GM10847 (cell line): ENCODE results near the gene ARVCF.

Experiments used
- POLR2A ChIP-seq: IDR thresholded peaks from 2 replicates; pipeline ENCODE4 v1.6.1; 2011; ENCODE audit not compliant: insufficient read length; ENCODE audit errors: extremely low read depth

Gene ARVCF

DNA sequence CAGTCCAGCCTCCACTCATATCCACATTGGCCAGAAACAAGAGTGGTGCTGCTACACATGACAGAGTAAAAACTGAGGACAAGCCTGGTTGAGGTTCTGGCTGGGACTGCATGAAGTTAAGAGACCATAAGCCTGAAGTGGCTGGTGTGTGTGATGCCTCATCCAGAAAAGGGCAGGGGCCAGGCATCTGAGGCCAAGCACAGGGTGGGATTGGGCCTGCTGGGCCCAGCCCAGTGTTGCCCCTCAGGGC is 25.3 kb downstream of the ARVCF start:
- no peak for TF ChIP-seq POLR2A

DNA sequence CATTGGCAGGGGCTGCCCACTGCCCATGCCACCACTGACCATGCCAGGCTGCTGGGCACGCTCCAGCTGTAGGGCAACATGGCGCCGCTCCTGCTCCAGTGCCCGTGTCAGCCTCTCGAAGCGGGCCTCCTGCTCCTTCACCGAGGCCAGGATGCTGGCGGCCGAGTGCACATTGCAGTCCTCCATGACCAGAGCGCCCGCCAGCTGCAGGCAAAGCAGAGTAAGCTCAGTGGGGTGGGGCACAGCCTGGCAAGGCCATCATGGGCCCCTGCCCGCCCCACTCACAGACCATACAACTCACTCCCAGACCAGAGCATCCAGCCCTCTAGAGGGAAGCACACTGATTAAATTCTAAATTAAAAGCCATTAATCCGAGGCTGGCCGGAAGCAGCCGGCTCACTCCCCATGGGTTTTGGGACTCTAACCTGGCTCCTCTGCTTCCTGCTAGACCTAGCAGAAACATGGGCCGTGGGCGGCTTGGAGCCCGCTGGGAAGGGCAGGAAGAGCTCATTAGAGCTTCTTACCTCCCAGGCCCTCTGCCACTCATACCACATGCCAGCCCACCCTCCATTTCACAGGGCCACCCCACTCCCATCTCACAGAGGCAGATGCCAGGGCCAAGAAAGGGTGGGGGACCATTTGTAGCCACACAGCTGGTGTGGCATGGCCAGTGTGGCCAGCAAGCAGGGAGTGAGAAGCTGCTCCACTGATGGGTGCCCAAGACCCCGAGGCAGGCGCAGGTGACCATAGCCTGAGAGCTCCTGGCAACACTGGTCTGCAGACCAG is 25.8 kb downstream of the ARVCF start:
- TF ChIP-seq POLR2A = no peak

GRCh38 chr22:19990188-19990587 is 26.4 kb downstream of the ARVCF start:
- TF ChIP-seq POLR2A = no peak

DNA sequence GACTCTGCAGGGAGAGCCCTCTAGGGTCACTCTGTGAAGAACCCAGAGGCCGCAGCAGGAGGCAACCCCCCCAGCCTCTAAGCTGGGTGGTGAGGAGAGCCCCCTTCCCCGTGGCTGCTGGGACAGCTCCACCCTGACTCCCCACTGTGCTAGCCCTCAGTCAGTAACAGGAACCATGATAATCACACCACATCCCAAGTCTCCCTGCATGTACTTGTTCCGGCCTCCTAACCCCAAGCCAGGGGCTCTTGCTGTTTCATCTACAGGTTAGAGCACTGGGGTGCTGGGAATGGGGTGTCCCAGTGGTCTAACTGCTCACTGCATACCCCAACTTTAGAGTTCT is 26.9 kb downstream of the ARVCF start:
- TF ChIP-seq POLR2A = no peak

DNA sequence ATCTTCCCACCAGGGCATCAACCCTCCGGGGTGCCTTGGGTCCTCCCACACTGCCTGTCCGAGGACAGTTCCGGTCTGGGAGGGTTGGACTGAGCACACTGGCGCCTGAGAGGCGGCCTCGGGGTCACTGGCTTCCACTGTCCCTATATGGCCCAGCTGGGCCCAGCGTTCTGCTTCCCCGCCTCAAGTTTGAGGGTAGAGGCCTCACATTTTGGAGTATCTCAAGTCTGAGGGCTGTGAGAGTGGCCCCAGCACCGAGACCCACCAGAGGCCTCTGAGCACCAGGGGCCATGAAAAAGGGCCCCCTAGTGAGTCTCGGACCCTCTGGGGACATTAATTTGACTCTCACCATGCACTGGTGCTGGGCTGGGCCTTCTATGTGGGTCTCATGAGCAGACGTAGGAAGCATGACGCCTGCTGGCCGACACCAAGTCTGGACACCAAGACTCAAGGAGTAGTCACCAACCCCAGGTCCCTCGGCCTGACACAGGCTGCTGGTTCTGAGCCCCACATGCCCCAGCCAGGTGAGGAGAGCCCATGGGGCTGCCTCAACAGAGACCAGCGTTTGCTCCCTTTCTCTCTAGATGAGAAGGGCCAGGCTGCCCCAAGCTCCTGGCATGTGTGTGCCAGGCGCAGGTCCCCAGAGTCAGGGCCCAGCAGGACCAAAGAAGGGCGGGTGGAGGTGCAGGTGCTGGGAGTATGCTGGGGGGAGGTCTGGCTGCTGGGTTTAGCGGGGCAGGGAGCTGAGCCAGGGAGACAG is 27.5 kb downstream of the ARVCF start:
- no peak for TF ChIP-seq POLR2A

DNA sequence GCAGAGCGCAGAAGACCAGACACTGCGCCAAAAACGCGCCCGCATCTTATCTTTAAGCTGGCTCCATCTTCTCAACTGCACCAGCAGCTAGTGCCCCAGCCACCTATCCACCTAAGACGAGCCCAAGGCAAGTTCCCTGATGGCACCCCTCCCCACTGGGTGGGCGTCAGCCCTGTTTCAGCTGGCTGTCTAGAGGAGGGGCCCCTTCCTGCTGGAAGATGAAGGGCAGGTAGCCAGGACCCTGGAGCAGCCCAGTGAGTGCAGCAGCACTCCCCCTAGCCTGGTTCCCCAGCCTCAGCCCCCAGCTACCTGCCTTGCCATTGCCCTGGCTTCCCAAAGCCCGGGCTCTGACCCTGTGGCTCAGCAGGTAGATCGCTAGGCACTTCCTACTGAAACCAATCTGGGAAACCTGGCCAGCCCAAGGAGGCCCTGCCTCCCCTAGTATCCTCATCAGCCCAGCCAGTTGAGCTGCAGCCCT is 28.3 kb downstream of the ARVCF start:
- TF ChIP-seq POLR2A = no peak

GRCh38 chr22:19987394-19988306 is 29.0 kb downstream of the ARVCF start:
- TF ChIP-seq POLR2A = no peak

DNA sequence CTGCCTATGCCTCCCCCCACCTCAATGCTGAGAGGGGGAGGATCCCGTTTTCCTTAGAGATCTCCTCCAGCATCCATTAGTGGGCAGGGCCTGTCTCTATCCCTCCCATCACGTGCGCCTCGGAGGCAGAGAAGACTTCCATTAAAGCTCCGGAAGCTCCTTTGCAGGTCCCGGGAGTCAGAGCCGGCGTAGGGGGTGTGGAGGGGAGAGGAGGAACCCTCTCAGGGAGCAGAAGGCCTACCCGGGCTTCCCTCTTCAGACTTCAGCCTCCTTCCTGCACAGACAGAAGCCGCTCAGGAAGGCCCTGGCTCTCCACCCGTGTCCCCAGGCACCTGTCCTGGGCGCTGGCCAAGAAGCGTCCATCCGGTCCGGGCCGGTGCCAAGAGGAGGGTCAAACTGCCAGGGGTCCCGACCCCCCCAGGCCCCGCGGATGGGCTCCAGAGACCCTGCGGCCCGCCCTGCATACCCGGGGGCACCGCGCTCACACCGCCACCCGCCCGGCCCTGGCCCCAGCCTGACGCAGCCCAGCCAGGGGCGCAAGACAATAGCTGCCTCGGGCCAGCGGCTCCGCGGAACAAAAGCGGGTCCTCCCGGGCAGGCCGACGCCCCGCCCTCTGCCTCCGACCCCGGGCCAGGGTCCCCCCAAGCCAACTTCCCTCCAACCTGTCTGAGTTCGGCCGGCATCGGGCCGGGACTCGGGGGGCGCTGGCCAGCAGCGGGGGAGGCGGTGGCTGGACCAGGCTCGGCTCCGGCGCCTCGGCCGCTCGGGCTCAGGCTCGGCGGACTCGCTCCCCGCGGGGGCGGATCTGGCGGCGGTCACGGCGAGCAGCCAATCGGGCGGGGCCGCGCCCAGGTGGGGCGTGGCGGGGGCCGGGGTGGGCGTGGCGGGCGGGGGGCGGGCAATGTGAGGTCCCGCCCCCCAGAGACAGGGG is 29.9 kb downstream of the ARVCF start:
- no peak for TF ChIP-seq POLR2A

- TF ChIP-seq POLR2A = no peak
These were observed 30.6 kb downstream of the ARVCF start for GRCh38 chr22:19986011-19986409.

- no peak for TF ChIP-seq POLR2A
These were observed 31.5 kb downstream of the ARVCF start for GRCh38 chr22:19984851-19985811.

DNA sequence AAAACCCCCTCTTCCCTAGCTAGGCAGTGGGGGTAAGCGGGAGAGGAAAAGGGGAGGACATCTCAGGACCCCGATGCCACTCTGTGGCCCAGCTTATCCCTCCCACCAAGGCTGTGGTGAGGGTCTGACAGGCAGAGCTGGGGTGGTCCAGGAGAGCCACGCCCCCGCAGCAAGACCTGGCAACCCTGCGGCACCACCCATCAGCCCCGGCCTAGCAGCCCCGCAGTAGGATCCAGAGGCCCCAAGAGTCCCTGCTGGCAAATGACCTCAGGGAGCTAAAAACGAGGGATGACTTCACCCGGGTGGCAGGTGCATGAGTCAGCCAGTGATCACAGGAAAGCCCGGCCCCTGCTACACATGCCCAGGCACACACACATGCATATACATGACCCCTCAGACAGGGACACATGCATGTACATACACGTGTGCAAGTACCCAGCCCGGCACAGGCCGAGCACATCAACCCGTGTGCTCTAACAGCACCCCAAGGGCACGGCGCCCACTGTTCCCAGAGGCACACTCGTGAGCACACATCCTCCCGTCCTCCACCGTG is 32.3 kb downstream of the ARVCF start:
- TF ChIP-seq POLR2A = no peak

DNA sequence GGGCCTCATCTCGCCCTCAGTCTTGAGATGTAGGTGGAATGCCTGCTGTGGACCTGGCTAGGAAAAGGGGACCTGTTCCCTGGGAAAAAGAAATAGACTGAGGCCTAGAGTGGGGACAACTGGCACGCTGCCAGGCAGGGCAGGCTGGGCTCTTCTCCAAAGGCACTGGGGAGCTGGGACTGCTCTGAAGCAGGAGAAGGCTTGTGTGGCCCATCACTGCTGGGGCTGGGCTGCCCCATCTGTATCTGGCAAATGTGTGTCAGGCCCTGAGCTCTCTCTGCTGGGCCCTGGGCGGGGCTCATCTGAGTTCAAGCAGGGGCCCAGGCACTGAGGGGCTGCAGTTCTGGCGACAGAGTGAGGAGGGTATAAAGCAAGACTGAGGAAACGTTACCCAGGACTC is 32.9 kb downstream of the ARVCF start:
- no peak for TF ChIP-seq POLR2A

DNA sequence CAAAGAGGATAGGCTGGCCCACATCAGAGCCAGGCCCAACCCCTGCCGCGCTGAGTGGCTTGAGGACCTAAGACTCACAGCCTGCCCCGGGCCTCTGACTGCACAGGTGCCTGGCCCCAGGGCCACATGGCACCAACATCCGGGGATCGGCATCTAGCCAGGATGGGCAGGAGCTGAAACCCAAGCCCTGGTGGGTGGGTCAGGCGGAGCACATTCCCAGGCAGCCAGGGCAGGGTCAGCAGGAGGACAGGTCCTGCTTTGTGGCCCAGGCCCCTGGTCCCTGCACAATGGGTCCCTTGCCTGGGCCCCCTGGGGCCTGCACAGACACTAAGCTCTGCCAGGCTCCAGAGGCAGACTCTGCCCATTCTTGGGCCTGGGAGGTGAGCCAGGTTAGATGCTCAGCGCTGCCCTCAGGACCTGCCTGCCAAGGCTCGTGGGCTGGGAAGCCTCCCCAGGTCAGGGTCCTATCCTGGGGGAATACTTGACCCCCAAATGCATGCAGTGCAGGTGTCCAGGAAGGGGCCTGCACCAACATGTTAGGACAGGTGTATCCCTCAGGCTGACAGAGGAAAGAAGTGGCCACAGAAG is 33.5 kb downstream of the ARVCF start:
- no peak for TF ChIP-seq POLR2A
